H1 (cell line): ENCODE measurements around the gene AMER2. TPM values are rescaled to one million over a fixed set of nuclear protein-coding genes. Genes with fewer than 3 reads are reported as not detected.

ENCODE experiments used
- CTCF ChIA-PET: fragments of 300-600 bp; sonication (Branson Sonifier 250); formaldehyde crosslinking; loops from one replicate; lab custom pipeline; 2021; ENCODE audit not compliant: partially characterized antibody; lab: Charles Lee
- POLR2A ChIA-PET: fragments of 300-600 bp; sonication (Branson Sonifier 250); formaldehyde crosslinking; loops from one replicate; lab custom pipeline; 2021; ENCODE audit warnings: inconsistent platforms; ENCODE audit not compliant: partially characterized antibody; lab: Charles Lee
- DNase-seq, 2 experiments: peaks; one replicate each; pipeline versions ENCODE4 v3.0.0 to v3.0.0-alpha.2; 2010 to 2022; ENCODE audit warnings: low spot score in 2 of 2, low read depth in 1 of 2, mixed read lengths in 1 of 2
- FAIRE-seq: peaks from 2 replicates; lab custom pipeline; 2011; peaks lifted over from hg19 to GRCh38; lab: Jason Lieb, UNC
- H2AFZ ChIP-seq: 2 replicates; pipeline ENCODE4 v1.8.1; 2012; ENCODE audit warnings: low read length, inconsistent platforms
- H2AK5ac ChIP-seq: 2 replicates; pipeline ENCODE4 v1.6.1; 2013; ENCODE audit warnings: low read depth, low read length
- H2BK120ac ChIP-seq: replicated peaks from 2 replicates; pipeline ENCODE3; 2013; ENCODE audit warnings: low read depth, low read length, inconsistent platforms
- H2BK12ac ChIP-seq: 2 replicates; pipeline ENCODE4 v1.6.1; 2013; ENCODE audit warnings: low read depth, low read length
- H2BK15ac ChIP-seq: 2 replicates; pipeline ENCODE4 v1.6.1; 2013; ENCODE audit warnings: low read length
- H2BK20ac ChIP-seq: 2 replicates; pipeline ENCODE4 v1.6.1; 2013; ENCODE audit warnings: low read length
- H2BK5ac ChIP-seq: 2 replicates; pipeline ENCODE4 v1.6.1; 2013; ENCODE audit warnings: low read depth, low read length
- H3K14ac ChIP-seq: 2 replicates; pipeline ENCODE4 v1.6.1; 2013; ENCODE audit warnings: inconsistent platforms; ENCODE audit not compliant: insufficient read length
- H3K18ac ChIP-seq: 2 replicates; pipeline ENCODE4 v1.6.1; 2013; ENCODE audit warnings: low read length; ENCODE audit errors: extremely low read depth
- H3K23ac ChIP-seq: 2 replicates; pipeline ENCODE4 v1.6.1; 2013; ENCODE audit warnings: inconsistent platforms; ENCODE audit not compliant: insufficient read length
- H3K23me2 ChIP-seq: 2 replicates; pipeline ENCODE4 v1.6.1; 2013; ENCODE audit warnings: low read depth, low read length
- H3K27ac ChIP-seq: 2 replicates; pipeline ENCODE4 v1.6.1; 2011; ENCODE audit warnings: low read depth, low read length, inconsistent platforms
- H3K27me3 ChIP-seq, 4 experiments: replicated peaks in 1 of 4; 1 replicate in 1 of 4; 2 replicates in 3 of 4; pipeline versions ENCODE4 v1.6.1 to v1.8.1; 2011 to 2013; ENCODE audit warnings: low read length in 3 of 4, mild to moderate bottlenecking in 3 of 4, inconsistent platforms in 2 of 4, mixed read lengths in 2 of 4, moderate library complexity in 1 of 4; ENCODE audit not compliant: control insufficient read depth in 3 of 4, insufficient read depth in 3 of 4; ENCODE audit errors: extremely low read depth in 1 of 4
- H3K36me3 ChIP-seq, 4 experiments: 2 replicates each; pipeline versions ENCODE4 v1.6.1 to v1.8.1; 2011 to 2013; ENCODE audit warnings: mild to moderate bottlenecking in 4 of 4, low read length in 3 of 4, moderate library complexity in 2 of 4, control low read depth in 1 of 4, inconsistent platforms in 1 of 4; ENCODE audit not compliant: insufficient read depth in 4 of 4, control insufficient read depth in 2 of 4
- H3K4ac ChIP-seq: replicated peaks from 2 replicates; pipeline ENCODE3; 2013; ENCODE audit warnings: low read length, low read depth, mixed read lengths, inconsistent platforms; ENCODE audit not compliant: insufficient read length
- H3K4me1 ChIP-seq, 4 experiments: replicated peaks in 1 of 4; 1 replicate in 1 of 4; 2 replicates in 3 of 4; pipeline versions ENCODE4 v1.6.1 to v1.8.1; 2011 to 2013; ENCODE audit warnings: low read length in 3 of 4, inconsistent platforms in 2 of 4, mixed read lengths in 1 of 4; ENCODE audit not compliant: insufficient read depth in 4 of 4, control insufficient read depth in 3 of 4
- H3K4me2 ChIP-seq, 2 experiments: 2 replicates each; pipeline versions ENCODE4 v1.6.1 to v1.8.1; 2011 to 2013; ENCODE audit warnings: low read depth in 2 of 2, low read length in 2 of 2, control low read depth in 1 of 2, inconsistent platforms in 1 of 2, mild to moderate bottlenecking in 1 of 2; ENCODE audit not compliant: insufficient read depth in 1 of 2
- H3K4me3 ChIP-seq, 4 experiments: fragments of 200-600, 300-600 bp in 1 of 4; sonication (generic), shearing (Covaris generic), sonication (Bioruptor Twin) in 1 of 4; 2 replicates each; pipeline versions ENCODE4 v1.5.1 to v1.8.1; 2011 to 2016; ENCODE audit warnings: low read length in 4 of 4, low read depth in 3 of 4, control low read depth in 2 of 4, inconsistent platforms in 2 of 4, mild to moderate bottlenecking in 2 of 4, mixed read lengths in 1 of 4, moderate library complexity in 1 of 4; ENCODE audit not compliant: insufficient read depth in 2 of 4; ENCODE audit errors: extremely low read depth in 1 of 4
- H3K56ac ChIP-seq: replicated peaks from 2 replicates; pipeline ENCODE3; 2013; ENCODE audit warnings: low read depth, mild to moderate bottlenecking, mixed read lengths, low read length, inconsistent platforms; ENCODE audit not compliant: insufficient read length
- H3K79me1 ChIP-seq: 2 replicates; pipeline ENCODE4 v1.6.1; 2013; ENCODE audit warnings: low read depth, low read length, control low read depth
- H3K79me2 ChIP-seq, 2 experiments: 2 replicates each; pipeline versions ENCODE4 v1.6.1 to v1.8.1; 2012 to 2013; ENCODE audit warnings: low read length in 2 of 2, mild to moderate bottlenecking in 2 of 2, inconsistent platforms in 1 of 2; ENCODE audit not compliant: insufficient read depth in 2 of 2, control insufficient read depth in 1 of 2
- H3K9ac ChIP-seq, 4 experiments: replicated peaks in 1 of 4; 1 replicate in 1 of 4; 2 replicates in 3 of 4; pipeline versions ENCODE4 v1.6.1 to v1.8.1; 2011 to 2013; ENCODE audit warnings: low read depth in 3 of 4, low read length in 3 of 4, control low read depth in 2 of 4, mild to moderate bottlenecking in 2 of 4, moderate library complexity in 2 of 4, inconsistent platforms in 1 of 4; ENCODE audit errors: extremely low read depth in 1 of 4
- H3K9me3 ChIP-seq, 2 experiments: 2 replicates each; pipeline versions ENCODE4 v1.6.1 to v1.8.1; 2012 to 2013; ENCODE audit warnings: mild to moderate bottlenecking in 2 of 2, moderate library complexity in 2 of 2, control low read depth in 1 of 2, inconsistent platforms in 1 of 2, low read depth in 1 of 2, low read length in 1 of 2, mixed read lengths in 1 of 2; ENCODE audit not compliant: insufficient read depth in 2 of 2
- H4K20me1 ChIP-seq, 2 experiments: replicated peaks in 1 of 2; 2 replicates each; pipeline versions ENCODE3 to v1.8.1; 2011 to 2013; ENCODE audit warnings: inconsistent platforms in 2 of 2, low read length in 2 of 2, mild to moderate bottlenecking in 1 of 2; ENCODE audit not compliant: insufficient read depth in 2 of 2, control insufficient read depth in 1 of 2
- H4K5ac ChIP-seq: 2 replicates; pipeline ENCODE4 v1.6.1; 2013; ENCODE audit warnings: low read length, low read depth, mixed read lengths, inconsistent platforms; ENCODE audit not compliant: insufficient read length
- H4K8ac ChIP-seq: 2 replicates; pipeline ENCODE4 v1.8.0; 2013; ENCODE audit warnings: mild to moderate bottlenecking, moderate library complexity, low read length, inconsistent platforms; ENCODE audit not compliant: insufficient read depth; ENCODE audit errors: extremely low read depth
- H4K91ac ChIP-seq: replicated peaks from 2 replicates; pipeline ENCODE3; 2013; ENCODE audit warnings: low read length, mixed read lengths, inconsistent platforms; ENCODE audit not compliant: insufficient read length
- POLR2A ChIP-seq, 2 experiments: IDR thresholded peaks; 1 replicate in 1 of 2; 2 replicates in 1 of 2; pipeline ENCODE4 v1.6.1; 2011; ENCODE audit warnings: low read depth in 2 of 2, low read length in 2 of 2, mild to moderate bottlenecking in 2 of 2; ENCODE audit errors: control extremely low read depth in 1 of 2
- WGBS, 2 experiments: shearing (Covaris generic) in 1 of 2; methylation state at CpG; one replicate each; pipeline versions ENCODE4 v1.1.6 to v1.1.7; 2013 to 2015; ENCODE audit warnings: low lambda C conversion rate in 2 of 2, mixed read lengths in 2 of 2, inconsistent platforms in 1 of 2, low coverage in 1 of 2, missing lambda C conversion rate in 1 of 2; ENCODE audit not compliant: insufficient replicate concordance in 2 of 2, insufficient coverage in 1 of 2, insufficient read length in 1 of 2; ENCODE audit errors: extremely low coverage in 1 of 2, missing lambda C conversion rate in 1 of 2; 5-methylcytosine and 5-hydroxymethylcytosine counted together
- polyA plus RNA-seq, 7 experiments: library from polyadenylated mRNA; depleted of rRNA in 3 of 7; stranded (reverse) in 5 of 7; unstranded in 2 of 7; fragments of >200 nt in 5 of 7; fragments of 200-250 nt in 2 of 7; gene quantifications; 1 replicate in 5 of 7; 2 replicates in 1 of 7; 4 replicates in 1 of 7; pipeline versions ENCODE4 v1.2.1 to v1.2.3, GENCODE V29; 2011 to 2013; ENCODE audit warnings: missing spikeins in 2 of 7, mixed read lengths in 2 of 7
- total RNA-seq: library from RNA; stranded (reverse); fragmentation: NEBNext Ultra II Directional; extraction: Animal tissue kit (Norgen Biotek cat#: 25700); gene quantifications from 2 replicates; pipeline ENCODE4 v1.2.1, GENCODE V29; 2021

AMER2 gene
- total and polyA plus RNA-seq, 2 of the 8 experiments (the other 6 are each of a cell fraction or from before 2014, with no cell fraction given) = 0.14 to 0.50 TPM

GRCh38 chr13:25148402-25148771 is 23.7 kb downstream of the AMER2 start:
- Histone ChIP-seq H3K27ac (no peak overlapping the region), H3K23ac (no peak overlapping the region), H3K36me3 (no peaks in the 10 kb centered on the region), H2BK15ac (no peak overlapping the region), H2BK20ac (no peak overlapping the region), H3K4ac (no peak overlapping the region), H3K79me2 (no peaks in the 10 kb centered on the region), H3K56ac (no peak overlapping the region), H3K27me3 (no peaks in the 10 kb centered on the region), H3K4me1 (peaks cover 0 to 14% (median 6%) of the 10 kb centered on the region in 4 experiments; a peak in 6 of 7 replicates), H3K4me3 (no peak overlapping the region), H3K14ac (no peak overlapping the region), H2AFZ (no peak overlapping the region), H2BK5ac (no peak overlapping the region), H2AK5ac (no peak overlapping the region), H2BK120ac (no peak overlapping the region), H3K23me2 (no peaks in the 10 kb centered on the region), H3K4me2 (no peak overlapping the region), H4K8ac (no peak overlapping the region)
- WGBS, 2 experiments = 87% methylated on average over 5 of the region's 5 CpGs; no CpG with 5 or more reads in 1 of the 2 experiments
- DNase-seq (no peak), FAIRE-seq (no peak)
- ChIA-PET CTCF (interaction anchor here (1.2 kb wide), 1 partner anchor 153 kb away, joined by 4 read pairs; no protein-coding TSS in a partner anchor), POLR2A (no interaction called here)
- no peak for TF ChIP-seq POLR2A (IDR thresholded peaks at IDR 0.05; ENCODE audit: control extremely low read depth in 1 of 2, low read depth in 2 of 2, low read length in 2 of 2)
- TF ChIP-seq, all 59 proteins: peak for 0
- H4K5ac ChIP-seq = no peak overlapping the region
- H4K91ac ChIP-seq = no peak overlapping the region
- H3K79me1 ChIP-seq = no peaks in the 10 kb centered on the region
- H2BK12ac ChIP-seq = 0 out of 2 replicates have a peak overlapping the region, but pooled peaks have one; percentile 44
- H3K18ac ChIP-seq = no peak overlapping the region
- H4K20me1 ChIP-seq = no peaks in the 10 kb centered on the region
- H3K9me3 ChIP-seq = peaks cover 0 to 6% of the 10 kb centered on the region in 2 experiments; a peak in 1 of 4 replicates
- H3K9ac ChIP-seq = no peak overlapping the region
